Fibroblast of gingiva (primary cell): ENCODE results near the gene IQSEC2.

Experiments used
- DNase-seq: peaks from one replicate; pipeline ENCODE4 v3.0.0-alpha.2; 2011; ENCODE audit warnings: low read depth

Gene IQSEC2

DNA sequence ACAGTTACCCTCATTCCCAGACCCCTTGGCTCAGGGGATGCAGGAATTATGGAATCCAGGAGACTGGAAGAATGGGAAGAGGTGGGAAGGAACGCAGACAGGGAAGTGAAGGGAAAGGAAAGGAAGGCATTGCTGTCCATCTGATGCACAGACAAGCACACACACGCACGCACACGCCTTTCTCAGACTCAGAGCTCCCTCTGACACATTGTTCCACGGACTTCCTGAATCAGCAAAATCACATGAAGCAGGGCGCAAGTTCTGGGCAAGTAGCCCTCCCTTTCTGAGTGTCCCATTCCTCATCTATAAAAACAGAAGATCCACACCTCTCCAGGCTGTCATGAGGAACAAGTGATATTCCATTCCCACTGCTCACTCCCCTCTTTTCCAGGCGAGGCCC lies 13.2 kb downstream of the IQSEC2 start:
- no peak for DNase-seq

DNA sequence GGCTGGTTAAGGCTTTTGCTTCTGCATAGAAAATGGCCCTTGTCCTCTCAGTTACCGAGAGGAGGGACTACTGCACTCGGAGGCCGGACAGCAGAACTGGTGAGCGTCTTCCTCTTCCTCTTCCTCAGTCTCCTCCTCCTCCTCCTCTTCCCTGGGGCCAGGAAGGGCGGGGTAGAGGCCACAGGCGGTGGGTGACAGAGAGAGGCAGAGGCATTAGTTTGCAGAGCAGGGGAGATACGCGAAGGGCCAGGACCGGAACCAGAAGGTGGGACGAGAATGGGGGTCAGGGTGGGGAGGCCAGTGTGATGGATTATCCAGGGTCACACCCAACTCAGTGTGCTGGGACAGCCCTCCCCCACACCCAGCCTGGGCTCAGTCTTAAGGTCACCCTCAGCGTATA lies 14.5 kb downstream of the IQSEC2 start:
- no peak for DNase-seq

DNA sequence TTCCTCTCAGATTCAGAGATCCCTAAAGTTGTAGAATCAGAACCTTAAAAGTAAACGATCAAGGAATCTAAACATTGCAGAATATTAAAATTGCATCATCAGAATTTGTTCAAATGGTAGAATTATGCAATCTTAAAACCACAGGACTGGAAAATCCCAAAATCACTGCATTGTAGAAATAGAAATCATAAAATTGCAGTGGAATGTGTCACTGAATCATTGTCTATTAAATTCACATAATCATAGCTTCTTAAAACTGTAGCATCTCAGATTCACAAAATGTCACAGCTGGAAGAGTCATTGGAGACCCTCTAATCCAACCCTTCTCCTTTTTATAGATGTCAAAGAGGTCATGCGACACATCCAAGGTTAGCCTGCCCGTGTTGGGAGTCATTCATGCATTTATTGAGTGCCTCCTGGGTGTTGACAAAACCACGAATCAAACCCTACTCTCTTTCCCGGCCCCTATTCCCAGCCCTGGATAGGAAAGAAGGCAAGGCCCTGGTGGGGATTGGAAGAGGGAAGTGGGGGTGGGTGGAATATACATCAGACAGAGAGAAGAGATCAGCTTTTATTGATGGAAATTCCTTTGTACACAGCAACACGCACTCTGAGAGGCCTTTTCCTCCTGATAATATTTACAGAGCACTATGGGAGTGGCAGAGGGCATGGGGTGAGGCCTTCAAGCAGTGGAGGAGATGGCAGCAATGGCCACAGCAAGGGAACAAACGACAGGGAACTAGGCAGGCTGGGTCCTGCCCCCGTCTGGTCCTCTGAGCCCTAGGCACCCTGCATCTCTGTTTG lies 15.4 kb downstream of the IQSEC2 start:
- DNase-seq: peak; percentile 60

DNA sequence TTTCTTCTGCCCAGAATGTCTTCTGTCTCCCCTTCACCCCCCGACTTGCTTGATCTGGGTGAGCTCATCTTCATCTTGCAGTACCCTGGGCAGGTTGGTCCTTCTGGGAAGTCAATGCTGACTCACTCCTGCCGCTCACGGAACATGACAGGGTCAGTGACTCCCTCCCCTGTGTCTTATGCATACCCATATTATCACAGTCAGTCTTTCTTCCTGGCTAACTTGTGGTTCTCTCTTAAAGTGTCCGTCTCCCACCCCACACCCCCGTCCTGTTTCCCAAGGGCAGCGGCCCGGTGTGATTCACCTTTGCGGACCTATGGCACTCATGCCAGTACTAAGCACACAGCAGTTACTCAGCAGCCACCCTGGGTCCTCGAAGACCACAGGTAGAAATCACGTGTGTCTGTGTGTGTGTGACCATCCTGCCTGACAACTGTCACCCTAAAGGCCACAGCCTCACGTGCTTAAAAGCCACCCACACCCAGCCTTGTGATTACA lies 17.7 kb downstream of the IQSEC2 start:
- DNase-seq: peak; percentile 26

DNA sequence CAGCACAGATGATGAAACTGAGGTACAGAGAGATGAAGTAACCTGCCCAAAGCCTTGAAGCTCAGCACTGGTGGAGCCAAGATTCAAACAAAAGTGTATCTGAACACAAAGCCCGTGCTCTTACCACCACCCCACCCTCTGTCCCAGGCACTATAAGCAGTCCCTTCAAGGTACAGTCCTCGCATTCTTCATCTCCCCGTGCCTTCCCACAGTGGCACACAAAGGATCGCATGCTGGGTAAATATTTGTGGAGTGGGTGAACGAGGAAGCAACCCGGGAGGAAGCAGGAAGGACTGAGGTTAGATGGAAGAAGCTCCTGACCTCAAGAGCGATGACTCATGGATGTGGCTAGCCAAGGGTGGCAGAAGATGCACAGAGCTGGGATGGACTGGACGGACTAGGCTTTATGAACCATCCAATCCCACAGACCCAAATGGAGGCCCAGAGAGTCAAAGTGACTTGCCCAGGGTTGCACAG lies 18.4 kb downstream of the IQSEC2 start:
- DNase-seq: peak; percentile 35

DNA sequence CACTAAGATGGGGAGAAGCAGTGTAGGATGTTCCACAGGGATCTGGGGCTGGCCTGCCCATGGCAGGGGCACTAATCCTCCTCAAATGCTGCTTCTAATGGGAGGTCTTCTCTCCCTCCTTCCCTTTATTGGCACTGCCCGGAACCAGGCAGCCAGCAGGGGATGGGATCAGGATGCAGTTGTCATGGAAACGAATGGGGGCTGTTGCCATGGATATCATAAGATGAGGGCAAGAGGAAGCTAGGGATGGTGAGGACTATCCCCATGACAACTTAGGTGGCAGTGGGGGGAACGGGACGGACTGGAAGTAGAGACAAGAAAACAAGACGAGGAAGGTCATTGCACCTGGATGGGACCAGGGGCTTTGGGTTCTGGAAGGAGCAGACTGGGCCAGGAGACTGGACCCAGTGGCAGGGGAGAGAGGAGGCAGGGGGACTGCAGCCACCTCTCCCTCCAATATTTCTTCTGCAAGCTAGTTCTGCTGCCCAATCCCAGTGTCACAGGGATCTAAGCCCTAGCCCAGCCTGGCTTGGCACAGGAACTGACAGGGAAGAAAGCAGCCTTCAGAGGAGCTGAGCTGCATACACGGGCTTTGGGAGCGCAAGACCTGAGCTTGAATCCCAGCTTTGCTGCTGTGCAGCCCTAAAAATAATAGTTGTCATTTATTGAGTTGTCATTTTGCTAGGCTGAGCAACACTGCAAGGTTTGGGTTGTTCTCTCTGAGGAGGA lies 19.0 kb downstream of the IQSEC2 start:
- no peak for DNase-seq

DNA sequence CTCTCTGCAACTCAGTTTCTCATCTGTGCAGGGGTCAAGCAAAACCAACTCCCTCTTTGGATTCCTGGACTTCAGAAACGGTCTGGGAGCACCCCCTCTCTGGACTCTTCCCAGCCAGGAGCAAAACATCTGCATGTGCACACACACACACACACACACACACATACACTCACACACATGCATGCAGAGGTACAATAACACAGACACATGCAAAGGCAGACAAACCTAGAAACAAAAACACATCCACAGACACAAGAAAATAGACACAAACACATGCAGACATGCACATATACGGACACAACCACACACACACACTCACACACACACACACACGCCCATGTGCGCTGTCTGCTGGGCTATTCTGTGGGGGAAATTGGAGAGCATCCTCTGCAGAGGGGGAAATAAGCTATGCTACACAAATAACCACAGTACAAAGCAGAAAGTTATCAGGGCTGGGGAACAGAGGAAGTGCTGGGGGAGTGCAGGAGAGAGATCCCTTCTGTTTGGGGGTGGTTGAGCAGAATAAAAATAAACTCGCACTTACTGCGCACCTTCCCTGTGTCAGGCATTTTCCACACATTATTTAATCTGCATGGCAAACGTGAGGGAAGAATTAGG lies 19.9 kb downstream of the IQSEC2 start:
- no peak for DNase-seq

DNA sequence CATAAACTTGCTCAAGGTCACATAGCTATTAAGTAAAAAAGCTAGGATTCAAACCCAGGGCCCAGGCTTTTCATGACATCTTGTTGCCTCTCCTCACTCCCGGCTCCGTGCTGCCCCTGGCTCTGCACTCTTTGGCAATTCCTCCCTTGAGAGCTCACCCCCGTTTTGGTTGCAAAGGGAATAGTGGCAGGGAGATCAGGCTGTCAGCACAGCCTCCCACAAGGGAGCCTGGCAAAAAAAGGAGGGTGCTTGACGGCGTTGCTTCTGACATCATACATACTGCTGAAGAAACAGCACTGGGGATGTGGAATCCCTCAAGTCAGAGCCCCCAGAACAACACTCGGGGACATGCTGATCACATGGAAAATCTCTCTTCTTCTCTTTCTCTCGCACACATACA lies 20.5 kb downstream of the IQSEC2 start:
- no peak for DNase-seq

DNA sequence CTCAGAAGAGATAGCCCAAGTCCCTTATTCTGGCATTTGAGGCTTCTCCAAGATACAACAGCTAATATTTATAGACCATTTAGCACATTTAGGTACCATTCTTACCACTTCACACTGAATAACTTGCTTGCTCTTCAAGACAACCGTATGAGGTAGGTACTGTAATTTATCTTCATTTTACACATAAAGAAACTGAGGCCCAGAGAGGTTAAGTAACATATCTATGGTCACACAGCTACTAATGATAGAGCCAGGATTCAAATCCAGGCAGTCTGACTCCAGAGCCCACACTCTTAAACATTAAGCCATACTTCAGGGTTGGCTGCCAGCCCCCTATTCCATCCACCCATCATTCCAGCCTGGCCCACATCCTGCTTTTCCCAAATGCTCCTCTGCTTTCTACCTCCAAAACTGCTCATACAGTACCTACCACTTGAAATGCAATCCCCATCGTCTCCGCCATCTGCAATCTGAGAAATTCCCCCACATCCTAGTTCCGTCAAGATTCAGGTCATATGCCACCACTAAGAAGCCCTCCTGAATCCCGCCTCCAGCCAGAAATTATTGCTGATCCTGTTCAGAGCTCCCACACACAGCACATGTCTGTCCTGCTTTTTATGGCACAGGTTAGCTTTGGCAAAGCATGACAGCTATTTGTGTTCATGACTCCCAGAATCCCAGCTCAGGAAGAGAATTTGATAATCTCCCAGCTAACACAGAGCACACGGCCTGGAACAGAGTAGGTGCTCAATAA lies 23.5 kb downstream of the IQSEC2 start:
- DNase-seq: no peak

DNA sequence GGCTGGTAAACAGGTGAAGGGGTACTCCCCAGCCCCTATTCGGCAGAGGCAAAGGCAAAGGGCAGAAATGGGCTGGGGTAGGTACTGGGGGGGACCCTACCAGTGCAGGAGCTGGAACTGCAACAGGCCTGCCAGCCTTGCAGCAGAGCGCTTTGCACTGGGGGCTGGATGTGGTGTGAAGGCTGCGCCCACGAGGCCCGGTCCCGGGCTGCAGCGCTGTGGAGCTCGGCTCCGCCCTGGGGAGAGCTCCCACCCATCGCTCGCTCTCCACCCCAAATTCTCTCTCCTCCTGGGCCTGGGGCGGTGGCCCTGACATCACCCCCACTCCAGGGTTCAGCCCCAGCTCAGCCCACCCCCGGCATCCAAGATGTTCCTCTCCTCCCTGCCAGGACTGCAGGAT lies 24.2 kb downstream of the IQSEC2 start:
- DNase-seq: no peak

DNA sequence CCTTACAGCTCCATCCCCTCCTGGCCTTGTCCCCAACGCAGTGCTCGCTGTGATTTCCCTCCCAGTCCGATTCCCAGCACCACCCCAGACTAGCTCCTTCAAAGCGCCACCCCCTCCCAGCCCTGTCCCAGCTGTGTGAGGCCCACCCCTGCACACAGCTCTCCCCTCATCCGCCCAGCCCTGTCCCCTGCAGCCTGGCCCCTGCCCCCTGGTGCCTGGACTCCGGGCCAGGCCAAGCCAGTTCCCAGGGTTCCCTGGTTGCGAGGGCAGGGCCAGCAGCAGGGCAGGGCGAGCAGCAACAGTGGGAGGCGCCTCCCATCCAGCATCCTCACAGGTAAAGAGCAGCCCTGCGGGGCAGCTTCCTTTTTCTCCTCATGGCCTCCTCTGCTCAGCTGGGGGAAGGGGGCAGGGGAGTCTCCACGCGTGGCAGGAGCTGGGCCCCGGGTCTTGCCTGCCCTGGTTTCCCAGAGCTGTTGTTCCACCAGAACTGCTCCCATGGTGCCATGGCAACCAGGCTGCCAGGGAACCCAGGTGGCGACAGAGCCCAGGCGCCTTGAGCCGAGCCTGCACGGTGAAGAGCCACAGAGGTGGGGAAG lies 24.8 kb downstream of the IQSEC2 start:
- DNase-seq: no peak

DNA sequence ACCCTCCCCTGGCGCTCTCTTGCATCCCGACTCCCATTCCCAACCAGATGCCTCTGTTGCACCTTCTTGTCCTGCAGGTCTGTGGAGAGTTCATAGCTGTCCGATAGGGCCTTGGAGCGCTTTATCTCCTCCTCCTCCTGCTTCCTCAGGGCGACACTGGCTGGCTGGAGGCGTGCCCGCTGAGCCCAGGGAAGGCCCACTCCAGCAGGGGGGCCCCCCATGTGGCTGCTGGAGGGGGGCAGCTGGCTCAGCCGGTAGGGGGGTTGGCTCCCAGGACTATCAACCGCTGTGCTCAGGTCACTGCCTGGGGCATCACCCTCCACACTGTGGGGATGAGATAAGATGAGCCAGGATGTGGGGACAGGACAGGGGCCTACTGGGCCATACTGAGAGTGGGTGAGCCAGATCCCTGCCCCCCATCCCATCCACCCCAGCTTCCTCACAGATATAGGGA lies 25.6 kb downstream of the IQSEC2 start:
- no peak for DNase-seq

DNA sequence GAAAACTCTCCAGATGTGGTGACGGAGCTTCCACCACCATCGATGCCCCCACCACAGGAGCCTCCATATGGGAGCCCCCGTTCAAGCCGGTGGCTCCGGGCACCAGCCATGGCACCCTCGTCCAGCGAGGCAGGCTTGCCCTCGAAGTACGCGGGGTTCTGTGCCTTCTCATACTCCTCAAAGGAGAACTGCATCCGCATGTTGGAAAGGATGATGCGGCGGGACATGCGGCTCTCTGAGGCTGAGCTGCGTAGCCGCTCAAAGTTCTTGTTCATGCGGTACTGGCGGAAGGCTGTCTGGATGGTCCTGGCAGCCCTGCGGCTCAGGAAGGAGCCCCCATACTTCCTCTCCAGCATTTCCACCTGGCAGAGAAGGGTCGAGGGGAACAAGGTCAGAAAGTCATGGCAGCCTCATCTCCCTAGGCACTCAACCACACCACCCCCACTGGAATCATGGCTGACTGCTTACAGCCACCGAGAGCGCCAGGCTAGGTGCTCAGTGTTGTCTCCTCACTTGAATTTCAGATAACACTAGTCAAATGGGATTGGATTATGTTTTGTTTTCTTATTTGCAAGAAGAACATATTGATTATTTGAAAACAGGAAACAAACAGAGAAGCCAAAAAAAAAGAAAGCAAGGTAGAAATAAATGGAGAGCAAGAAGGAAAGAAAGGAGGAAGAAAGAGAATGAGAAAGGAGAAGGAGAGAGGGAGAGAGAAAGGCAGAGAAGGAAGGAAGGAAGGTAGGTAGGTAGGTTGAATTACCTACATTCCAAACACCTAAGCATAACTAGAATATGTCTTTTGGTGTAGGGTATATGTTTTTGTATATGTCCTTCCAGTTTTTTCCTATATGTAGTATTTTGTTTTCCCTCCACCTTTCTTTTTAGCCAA lies 26.6 kb downstream of the IQSEC2 start:
- no peak for DNase-seq

DNA sequence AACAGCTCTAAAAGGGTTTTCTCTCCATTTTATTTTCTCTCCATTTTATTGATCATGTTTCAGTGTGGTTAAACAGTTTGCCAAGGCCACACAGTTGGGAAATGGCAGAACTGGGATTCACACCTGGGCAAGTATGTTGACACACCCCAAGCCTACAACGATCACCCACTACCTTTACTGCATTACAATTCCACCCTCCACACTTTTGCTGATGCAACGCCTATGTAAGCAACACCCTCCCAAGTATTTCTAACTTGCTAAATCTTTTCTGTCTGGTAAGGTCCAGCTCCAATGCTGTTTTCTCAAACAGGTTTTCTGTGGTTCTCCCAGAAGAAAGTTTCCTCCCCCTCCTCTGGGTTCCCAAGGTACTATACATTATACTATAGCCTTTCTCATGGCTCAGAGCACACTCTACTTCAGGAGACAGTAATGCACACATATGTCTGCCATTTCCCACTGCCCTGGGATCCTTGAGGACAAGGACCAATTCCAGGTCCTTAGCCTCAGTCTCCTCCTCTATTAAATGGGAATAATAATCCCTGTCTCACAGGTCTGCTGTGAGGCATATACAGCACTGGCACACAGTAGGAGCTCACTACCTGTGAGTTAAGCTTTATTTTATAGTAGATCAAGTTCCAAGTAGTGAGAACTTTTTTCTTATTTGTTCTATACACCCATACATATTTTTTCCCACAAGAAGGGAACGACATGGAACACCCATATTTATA lies 27.9 kb downstream of the IQSEC2 start:
- no peak for DNase-seq

DNA sequence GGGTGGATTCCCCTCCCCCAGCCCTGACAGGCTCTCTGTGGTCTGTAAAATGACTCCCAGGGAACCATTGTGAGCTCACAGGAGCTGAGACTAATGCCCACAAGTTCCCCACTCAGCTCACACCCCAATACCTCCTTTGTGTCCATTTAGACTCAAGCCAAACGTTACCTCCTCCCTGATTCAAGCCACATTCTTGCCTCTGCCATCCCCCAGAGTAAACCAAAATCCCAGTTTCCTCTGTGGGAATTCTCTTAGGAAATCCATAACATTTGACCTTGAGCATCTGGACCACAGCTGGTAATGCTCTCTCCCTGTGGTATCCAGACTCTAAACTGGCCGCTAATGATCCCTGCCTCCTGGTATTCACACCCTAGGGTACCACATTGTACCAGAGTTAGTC lies 30.1 kb downstream of the IQSEC2 start:
- peak; percentile 45 for DNase-seq

DNA sequence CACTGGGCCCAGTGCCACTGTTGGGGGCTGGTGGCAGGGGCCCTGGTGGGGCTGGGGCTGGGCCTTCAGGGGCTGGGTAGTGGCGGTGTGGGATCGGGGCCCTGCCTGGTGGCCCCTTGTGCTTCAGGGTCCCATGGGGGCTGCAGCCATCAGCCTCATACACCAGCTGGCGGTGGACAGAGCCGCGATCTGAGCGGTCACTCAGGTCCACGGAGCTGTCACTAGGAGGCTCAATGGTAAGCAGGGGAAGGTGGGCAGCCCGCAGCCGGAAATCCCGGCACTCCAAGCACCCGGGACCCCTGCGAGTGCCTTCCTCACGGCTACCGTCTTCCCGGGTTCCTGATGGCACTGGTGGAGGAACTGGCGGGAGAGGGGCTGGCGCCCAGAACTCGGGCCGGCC lies 30.8 kb downstream of the IQSEC2 start:
- no peak for DNase-seq

DNA sequence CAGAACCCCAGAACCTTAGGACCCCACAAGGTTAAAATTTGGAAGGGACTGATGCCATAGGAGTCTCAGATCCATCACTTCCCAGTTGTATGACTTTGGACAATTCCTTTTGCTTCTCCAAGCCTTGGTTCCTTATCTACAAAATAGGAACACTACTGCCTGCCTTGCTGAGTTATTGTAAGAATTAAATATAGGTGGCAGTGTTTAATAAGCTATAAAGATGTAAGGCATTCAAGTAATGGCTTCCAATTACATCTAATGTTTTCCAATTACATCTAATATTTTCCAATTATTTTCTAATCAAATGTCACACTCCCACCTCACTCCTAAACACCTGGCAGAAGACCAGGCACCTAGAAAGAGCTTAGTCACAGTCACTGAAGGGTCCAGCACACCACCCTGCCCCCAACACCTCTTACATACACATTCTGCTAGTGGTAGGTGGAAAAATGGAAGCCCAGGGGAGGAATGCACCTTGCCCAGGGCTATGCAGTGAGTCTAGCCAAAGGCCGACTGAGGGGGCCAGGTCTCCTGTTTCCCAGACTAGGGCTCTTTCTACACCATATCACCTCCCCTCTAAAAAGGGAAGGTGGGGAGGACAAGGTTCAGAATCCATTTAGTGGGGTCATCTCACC lies 31.9 kb downstream of the IQSEC2 start:
- no peak for DNase-seq

DNA sequence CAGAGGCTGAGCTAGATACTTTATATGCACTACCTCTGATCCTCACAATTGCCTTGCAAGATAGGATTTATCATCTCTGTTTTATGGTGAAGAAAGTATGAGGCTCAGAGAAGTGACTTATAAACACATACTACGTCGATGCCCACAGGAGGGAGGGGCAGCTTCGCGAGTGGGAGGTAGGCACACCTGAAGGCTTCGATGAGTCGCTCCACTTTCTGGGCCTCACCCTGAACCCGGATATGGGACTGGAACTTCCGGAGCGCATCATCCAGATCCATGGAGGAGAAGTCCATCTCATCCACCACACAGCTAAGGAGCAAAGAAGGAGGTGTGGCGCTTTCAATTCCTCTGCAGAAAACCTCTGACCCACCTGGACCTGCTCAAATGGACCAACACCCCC lies 33.5 kb downstream of the IQSEC2 start:
- DNase-seq: no peak

DNA sequence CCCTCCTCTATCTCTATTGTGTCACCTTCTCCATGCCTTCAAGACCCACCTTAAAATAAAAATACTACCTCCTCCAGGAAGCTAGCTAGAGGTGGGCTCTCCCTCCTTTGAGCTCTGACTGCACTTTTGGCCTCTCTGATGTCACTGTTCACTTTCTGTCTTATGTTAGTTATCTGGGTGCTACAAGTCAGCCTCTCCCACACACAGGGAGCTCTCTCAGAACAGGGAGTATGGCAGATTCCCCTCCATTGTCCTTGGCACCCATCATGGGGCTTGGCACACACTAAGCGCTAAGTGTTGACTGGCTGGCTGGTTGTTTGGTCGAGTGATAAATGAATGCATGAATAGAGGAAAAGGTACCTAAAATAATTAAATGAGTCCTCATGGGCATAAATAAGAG lies 35.2 kb downstream of the IQSEC2 start:
- no peak for DNase-seq
